GM18861 (cell line): ENCODE results near the gene C3orf62.

Experiments
- ATAC-seq: cut with Tn5 transposase; IDR thresholded peaks from one replicate; pipeline ENCODE4 v1.9.1; 2021; ENCODE audit not compliant: unreplicated experiment

C3orf62 gene

GRCh38 chr3:49276475-49277382, at the start of gene C3orf62:
Gene C3orf62 (minus strand): TSS chr3:49277232. CDS start chr3:49276872, 360 bp downstream.
- ATAC-seq = no peak

- ATAC-seq = no peak
Observed at GRCh38 chr3:49324768-49325167, 47.7 kb upstream of the C3orf62 start.

DNA sequence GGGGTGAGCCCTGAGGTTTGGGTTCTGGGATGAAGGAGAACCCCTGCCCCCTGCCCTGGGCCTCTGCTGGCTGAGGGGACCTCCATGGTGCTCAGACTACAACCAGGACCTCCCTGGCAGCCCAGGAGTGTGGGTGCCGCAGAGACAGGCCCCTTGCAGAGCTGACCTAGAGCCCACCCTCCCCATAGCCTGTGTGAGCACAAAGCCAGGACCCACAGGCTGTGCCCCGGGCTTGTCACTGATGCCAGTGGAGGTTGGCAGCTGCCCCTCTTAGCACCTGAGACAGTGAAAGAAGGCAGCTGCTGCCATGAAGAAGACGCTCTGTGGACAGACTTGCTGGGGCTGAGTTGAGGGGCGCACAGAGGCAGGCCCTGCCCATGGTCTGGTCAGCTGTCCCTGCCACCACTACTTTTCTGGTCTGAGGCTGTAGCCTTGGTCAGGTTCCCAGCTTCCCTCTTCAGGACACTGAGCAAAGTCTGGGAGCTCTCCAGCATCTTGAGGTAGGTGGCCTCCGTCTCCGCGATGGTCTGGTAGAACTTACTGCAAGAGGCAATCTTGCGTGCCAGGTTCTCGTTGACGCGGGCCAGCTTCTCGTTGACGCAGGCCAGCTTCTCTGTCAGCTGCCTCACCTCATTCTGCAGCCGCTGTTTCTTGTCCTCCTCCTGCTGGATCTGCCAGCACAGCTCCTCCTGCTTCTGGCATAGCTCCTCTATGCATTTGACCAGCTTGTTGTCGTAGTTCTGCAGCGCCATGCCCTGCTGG, 39.8 kb upstream of the C3orf62 start:
- no peak for ATAC-seq

GRCh38 chr3:49313896-49314688, 37.1 kb upstream of the C3orf62 start:
- no peak for ATAC-seq

DNA sequence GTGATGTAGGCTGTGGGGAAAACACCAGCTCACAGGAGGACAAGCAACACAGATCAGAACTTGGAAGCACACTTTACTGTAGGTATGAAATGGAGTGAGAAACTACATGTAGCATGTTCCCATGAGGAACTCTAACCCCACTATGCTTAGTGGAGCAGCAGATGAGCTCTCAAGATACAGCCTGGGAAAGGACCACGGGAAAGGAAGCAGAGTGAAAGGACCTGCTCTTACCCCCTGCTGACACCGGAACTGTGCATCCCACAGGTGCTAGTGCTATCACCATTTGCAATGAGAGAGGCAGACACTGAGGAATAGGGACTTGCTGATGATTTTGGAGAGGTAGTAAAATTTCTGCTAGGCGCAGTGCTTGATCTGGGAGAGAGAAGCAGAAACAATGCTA, 34.3 kb upstream of the C3orf62 start:
- no peak for ATAC-seq

DNA sequence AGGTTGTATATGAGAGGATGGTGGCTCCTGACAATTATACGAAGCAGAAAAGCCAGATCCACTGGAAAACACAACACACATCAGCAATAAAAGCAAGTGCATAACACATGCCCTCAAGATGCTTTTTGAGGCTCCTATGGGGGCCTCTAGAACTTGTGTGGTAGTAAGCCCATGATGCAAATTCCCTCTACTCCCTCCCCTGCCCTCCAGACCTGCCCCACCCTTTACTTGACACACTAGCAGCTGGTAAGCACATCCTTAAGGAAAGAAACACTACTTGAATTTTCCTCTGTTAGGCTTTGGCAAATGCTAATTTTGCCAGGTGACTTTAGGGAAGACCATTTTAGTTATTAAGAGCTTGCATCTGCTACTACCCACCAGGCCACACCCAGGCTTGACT, 33.6 kb upstream of the C3orf62 start:
- no peak for ATAC-seq

- no peak for ATAC-seq
Observed at GRCh38 chr3:49305608-49306007, 28.6 kb upstream of the C3orf62 start.

GRCh38 chr3:49302613-49303012, 25.6 kb upstream of the C3orf62 start:
- ATAC-seq = no peak

GRCh38 chr3:49300595-49300994, 23.6 kb upstream of the C3orf62 start:
- no peak for ATAC-seq

DNA sequence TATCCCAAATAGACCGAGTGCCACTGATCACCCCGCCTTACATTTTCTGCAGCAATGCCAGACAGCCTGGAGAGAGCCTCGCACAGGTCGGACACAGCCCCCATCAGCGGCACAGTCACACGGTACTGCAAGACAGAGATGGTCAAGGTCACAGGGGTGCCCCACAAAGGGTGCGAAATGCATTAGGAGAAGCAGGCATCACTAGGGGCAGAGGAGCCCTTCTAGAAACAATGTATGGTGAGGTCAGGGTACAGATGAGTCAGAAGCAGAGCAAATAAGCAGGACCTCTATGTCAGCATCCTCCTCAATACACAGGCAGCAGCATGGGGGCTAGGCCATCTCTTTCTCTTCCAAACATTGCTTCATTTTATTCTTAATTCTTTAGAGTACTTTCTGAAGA, 21.5 kb upstream of the C3orf62 start:
- no peak for ATAC-seq

GRCh38 chr3:49296781-49297411, 19.9 kb upstream of the C3orf62 start:
- ATAC-seq = no peak

DNA sequence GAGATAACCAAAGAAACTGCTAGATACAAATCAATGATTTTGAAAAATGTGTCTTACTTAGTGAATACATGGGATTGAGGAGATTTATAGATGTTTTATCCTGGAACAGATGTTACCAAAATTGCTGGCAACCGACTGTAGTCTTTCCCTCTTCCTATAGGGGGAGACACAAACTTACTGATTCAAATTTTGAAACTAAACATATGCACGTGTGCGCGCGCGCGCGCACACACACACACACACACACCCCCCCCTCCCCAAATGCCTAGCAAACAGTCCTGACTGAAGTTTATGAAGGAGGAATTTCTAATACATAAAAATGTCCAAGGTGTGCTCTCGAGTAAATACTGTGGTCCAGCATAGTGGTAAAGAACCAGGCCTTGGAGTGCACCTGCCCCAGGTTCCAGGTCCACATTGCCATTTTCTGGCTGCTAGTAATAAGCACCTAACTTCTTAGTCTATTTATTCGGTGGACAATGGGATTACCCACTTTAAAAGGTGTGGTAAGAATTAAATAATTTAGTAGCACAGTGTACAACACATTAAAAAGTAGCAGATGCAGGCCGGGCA, 18.5 kb upstream of the C3orf62 start:
- no peak for ATAC-seq

GRCh38 chr3:49294343-49294742, 17.3 kb upstream of the C3orf62 start:
- ATAC-seq = no peak

DNA sequence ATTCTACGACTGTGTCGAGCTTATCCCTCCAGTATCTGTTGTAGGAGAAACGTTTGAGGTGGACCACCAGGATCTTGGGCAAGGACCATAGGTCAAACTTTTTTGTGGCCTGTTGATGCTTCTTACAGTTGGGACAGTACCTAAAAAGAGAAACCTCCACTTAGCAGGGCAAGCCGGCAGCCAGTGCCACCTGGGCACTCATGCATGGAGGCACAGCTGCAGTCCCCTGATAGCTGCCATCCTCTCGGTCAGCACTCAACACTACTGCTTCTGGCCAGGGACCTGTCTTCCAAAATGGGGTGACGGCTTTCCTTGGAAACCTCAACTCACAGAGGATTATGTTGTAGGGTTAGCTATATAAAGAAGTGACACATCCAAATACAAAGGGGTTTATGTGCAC, 7.0 kb upstream of the C3orf62 start:
- ATAC-seq = no peak

DNA sequence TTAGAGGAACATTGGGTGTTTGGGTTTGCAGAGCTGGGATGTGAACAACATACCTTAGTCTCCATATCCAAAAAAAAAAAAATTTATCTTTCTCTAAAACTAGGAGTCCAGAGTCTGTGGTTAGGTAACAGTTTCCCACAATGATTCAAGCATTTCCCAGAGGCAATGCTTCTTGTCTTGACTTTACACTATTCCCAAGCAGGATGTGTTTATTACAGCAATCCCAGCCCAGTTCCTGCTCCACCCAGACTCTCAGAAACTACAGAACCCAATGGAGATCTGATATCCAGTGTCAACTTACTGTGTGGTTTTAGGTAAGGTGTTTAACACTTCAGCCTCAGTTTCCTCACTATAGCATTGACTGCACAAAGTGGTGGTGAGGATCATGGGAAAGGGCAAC, 2.3 kb upstream of the C3orf62 start:
- ATAC-seq = no peak

DNA sequence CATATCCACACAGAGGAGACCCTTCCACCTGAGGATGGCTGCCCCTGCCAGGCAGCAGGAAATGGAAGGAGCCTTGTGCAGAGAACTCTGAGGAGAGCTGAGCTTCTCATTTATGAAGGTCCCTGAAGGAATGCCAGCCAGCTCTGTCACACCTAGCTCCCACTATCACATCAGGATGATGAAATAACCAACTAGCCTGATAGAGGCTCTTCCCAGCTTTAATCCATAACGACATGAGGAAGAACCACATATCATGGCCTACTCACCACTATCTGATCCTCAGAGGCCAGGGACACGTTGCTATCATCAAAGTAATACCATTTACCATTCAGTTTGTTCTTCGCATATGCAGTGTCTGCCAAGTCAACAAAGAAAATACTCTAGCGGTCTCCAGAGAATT, 1.5 kb upstream of the C3orf62 start:
- ATAC-seq = no peak

GRCh38 chr3:49277383-49277775, 347 bp upstream of the C3orf62 start:
- no peak for ATAC-seq

DNA sequence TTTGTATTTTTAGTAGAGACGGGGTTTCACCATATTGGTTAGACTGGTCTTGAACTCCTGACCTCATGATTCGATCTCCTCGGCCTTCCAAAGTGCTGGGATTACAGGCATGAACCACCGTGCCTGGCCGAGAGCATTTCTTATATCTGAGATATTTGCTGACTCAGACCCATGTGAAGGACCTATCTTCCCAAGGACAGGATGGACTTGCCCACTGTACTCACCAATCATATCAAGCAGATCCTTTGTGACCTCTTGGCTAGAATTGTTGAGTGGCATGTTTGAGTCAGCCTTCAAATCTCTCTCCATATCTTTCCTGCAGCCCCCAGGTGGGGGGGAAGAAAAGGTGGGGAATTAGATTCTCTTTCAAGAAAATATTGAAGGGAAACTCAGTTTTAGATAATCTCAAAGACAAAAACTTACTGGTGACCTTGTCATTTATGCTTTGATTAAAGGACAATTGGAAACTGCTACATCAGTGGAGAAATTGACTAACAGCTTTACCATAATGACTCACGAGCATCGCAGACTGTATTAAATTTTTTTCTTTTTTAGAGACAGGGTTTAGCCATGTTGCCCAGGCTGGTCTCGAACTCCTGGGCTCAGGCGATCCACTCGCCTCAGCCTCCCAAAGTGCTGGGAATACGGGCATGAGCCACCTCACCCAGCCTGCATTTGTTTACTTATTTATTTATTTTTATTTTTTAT, 3.1 kb downstream of the C3orf62 start:
- no peak for ATAC-seq

GRCh38 chr3:49271047-49271446, 6.0 kb downstream of the C3orf62 start:
- ATAC-seq = no peak

GRCh38 chr3:49270156-49270500, 6.9 kb downstream of the C3orf62 start:
- no peak for ATAC-seq
